Loucy (cell line): ENCODE data around the gene SLCO1B3.

Experiments
- H2AFZ ChIP-seq: fragments of 200-600 bp; sonication (generic); 2 replicates; pipeline ENCODE4 v1.6.0; 2016; ENCODE audit warnings: antibody characterized with exemption, mild to moderate bottlenecking, low read length, moderate library complexity
- H3F3A ChIP-seq: fragments of 200-600 bp; 2 replicates; pipeline ENCODE4 v1.6.0; 2016; ENCODE audit warnings: antibody characterized with exemption, low read depth, mild to moderate bottlenecking
- H3K27me3 ChIP-seq: fragments of 200-600 bp; sonication (generic); 2 replicates; pipeline ENCODE4 v1.6.1; 2014; ENCODE audit warnings: low read length, mild to moderate bottlenecking; ENCODE audit not compliant: insufficient read depth, poor library complexity, severe bottlenecking
- H3K36me3 ChIP-seq: fragments of 200-600 bp; sonication (generic); 2 replicates; pipeline ENCODE4 v1.6.1; 2016; ENCODE audit warnings: low read length; ENCODE audit not compliant: insufficient read depth
- H3K4me1 ChIP-seq: fragments of 200-600 bp; sonication (generic); 2 replicates; pipeline ENCODE4 v1.5.1; 2014; ENCODE audit warnings: low read length, mild to moderate bottlenecking; ENCODE audit not compliant: insufficient read depth, poor library complexity, severe bottlenecking
- H3K4me2 ChIP-seq: fragments of 200-600 bp; sonication (generic); 2 replicates; pipeline ENCODE4 v1.6.0; 2014; ENCODE audit warnings: antibody characterized with exemption, low read length, low read depth, mild to moderate bottlenecking; ENCODE audit not compliant: poor library complexity, severe bottlenecking
- H3K4me3 ChIP-seq: fragments of 200-600 bp; sonication (generic); 2 replicates; pipeline ENCODE4 v1.5.1; 2014; ENCODE audit warnings: low read length, mild to moderate bottlenecking, mixed read lengths; ENCODE audit not compliant: poor library complexity, severe bottlenecking
- H3K79me2 ChIP-seq: fragments of 200-600 bp; sonication (generic); 2 replicates; pipeline ENCODE4 v1.6.1; 2014; ENCODE audit warnings: low read length; ENCODE audit not compliant: insufficient read depth
- H3K9ac ChIP-seq: fragments of 200-600 bp; sonication (generic); 2 replicates; pipeline ENCODE4 v1.6.0; 2014; ENCODE audit warnings: mild to moderate bottlenecking, low read depth, low read length, moderate library complexity; ENCODE audit not compliant: poor library complexity, severe bottlenecking
- H3K9me2 ChIP-seq: fragments of 200-600 bp; sonication (generic); replicated peaks from 2 replicates; pipeline ENCODE4 v1.6.1; 2016; ENCODE audit warnings: low read depth, low read length, mixed read lengths
- H3K9me3 ChIP-seq: fragments of 200-600 bp; sonication (generic); 2 replicates; pipeline ENCODE4 v1.6.1; 2014; ENCODE audit warnings: mild to moderate bottlenecking, antibody characterized with exemption, low read length, low read depth; ENCODE audit not compliant: insufficient read depth
- H4K20me1 ChIP-seq: fragments of 200-600 bp; sonication (generic); 2 replicates; pipeline ENCODE4 v1.6.0; 2014; ENCODE audit warnings: antibody characterized with exemption, low read length, mild to moderate bottlenecking; ENCODE audit not compliant: insufficient read depth, poor library complexity, severe bottlenecking
- EZH2phosphoT487 ChIP-seq: fragments of 200-600 bp; IDR thresholded peaks from 2 replicates; pipeline ENCODE4 v1.6.1; 2018; ENCODE audit warnings: antibody characterized with exemption, mild to moderate bottlenecking, moderate library complexity, borderline replicate concordance
- TF ChIP-seq, protein P1 (sequence below): fragments of 200-600 bp; sonication (generic); conservative IDR thresholded peaks from 2 replicates; pipeline ENCODE4 v1.5.1; 2014; ENCODE audit warnings: mild to moderate bottlenecking, antibody characterized with exemption, low read length

SLCO1B3 gene

DNA sequence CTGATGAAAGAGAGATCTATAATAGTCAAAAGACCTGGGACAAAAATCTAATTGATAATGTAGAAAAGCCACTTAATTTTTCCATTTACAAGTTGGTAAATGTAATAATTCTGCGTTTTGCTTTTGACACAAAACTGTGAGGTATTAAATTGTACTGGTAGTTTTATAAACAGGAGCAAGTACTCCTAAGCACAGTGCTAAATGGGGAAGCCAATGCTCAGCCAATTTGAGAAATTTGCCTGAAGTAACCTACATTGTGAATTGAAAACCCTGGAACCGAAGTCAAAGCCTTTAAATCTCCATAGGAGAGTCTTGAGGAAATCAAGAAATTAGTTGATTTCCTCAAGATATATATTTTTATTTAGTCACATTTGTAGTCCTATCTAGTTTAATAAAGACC, 152.8 kb downstream of the SLCO1B3 start:
- Histone ChIP-seq H3K79me2 (no peaks in the 10 kb centered on the region), H3K9me2 (no peaks in the 10 kb centered on the region), H3K9me3 (no peaks in the 10 kb centered on the region), H3K4me1 (no peaks in the 10 kb centered on the region), H3K4me3 (no peak overlapping the region), H4K20me1 (no peaks in the 10 kb centered on the region), H3K36me3 (no peaks in the 10 kb centered on the region), H3K27me3 (no peaks in the 10 kb centered on the region), H3F3A (no peaks in the 10 kb centered on the region), H3K4me2 (no peak overlapping the region), H3K9ac (no peak overlapping the region), H2AFZ (no peak overlapping the region)
- TF ChIP-seq, protein P1, sequence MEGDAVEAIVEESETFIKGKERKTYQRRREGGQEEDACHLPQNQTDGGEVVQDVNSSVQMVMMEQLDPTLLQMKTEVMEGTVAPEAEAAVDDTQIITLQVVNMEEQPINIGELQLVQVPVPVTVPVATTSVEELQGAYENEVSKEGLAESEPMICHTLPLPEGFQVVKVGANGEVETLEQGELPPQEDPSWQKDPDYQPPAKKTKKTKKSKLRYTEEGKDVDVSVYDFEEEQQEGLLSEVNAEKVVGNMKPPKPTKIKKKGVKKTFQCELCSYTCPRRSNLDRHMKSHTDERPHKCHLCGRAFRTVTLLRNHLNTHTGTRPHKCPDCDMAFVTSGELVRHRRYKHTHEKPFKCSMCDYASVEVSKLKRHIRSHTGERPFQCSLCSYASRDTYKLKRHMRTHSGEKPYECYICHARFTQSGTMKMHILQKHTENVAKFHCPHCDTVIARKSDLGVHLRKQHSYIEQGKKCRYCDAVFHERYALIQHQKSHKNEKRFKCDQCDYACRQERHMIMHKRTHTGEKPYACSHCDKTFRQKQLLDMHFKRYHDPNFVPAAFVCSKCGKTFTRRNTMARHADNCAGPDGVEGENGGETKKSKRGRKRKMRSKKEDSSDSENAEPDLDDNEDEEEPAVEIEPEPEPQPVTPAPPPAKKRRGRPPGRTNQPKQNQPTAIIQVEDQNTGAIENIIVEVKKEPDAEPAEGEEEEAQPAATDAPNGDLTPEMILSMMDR: no peak
- no peak for TF ChIP-seq EZH2phosphoT487

DNA sequence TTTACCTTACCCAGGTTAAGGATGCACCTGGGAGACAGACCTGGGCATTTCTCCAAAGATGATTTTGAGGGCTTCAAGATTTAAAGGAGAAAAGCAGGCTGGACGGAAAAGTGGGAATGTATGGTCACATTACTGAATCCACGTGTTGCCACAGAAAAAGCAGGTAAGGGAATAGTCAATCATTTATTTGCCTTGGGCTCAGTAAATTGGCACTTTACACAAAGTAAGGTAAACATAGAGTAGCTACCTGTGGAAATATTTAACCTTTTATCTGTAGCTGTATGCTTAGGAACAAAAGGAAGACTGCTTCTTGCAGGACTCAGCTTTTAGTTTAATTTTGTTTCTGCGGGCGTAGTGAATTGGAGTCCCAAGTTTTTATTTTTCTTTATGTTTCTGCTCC, 153.3 kb downstream of the SLCO1B3 start:
- Histone ChIP-seq H3K4me3 (no peak overlapping the region), H3K79me2 (no peaks in the 10 kb centered on the region), H3K9ac (no peak overlapping the region), H3F3A (no peaks in the 10 kb centered on the region), H2AFZ (no peak overlapping the region), H4K20me1 (no peaks in the 10 kb centered on the region), H3K4me1 (no peaks in the 10 kb centered on the region), H3K27me3 (no peaks in the 10 kb centered on the region), H3K9me3 (no peaks in the 10 kb centered on the region), H3K9me2 (no peaks in the 10 kb centered on the region), H3K36me3 (no peaks in the 10 kb centered on the region), H3K4me2 (no peak overlapping the region)
- TF ChIP-seq, protein P1: no peak
- no peak for TF ChIP-seq EZH2phosphoT487
